Liver (tissue), 3 donors: ENCODE results near the gene SLC6A12.

Experiments
- GABPA ChIP-seq, 2 donors: IDR thresholded peaks in 1 of 2; conservative IDR thresholded peaks in 1 of 2; 2 replicates each; pipeline ENCODE4 v1.6.1; 2016; ENCODE audit warnings: antibody characterized with exemption in 2 of 2, mild to moderate bottlenecking in 1 of 2, moderate library complexity in 1 of 2
- HNF4G ChIP-seq: IDR thresholded peaks from 2 replicates; pipeline ENCODE4 v1.6.1; 2016; ENCODE audit warnings: antibody characterized with exemption
- JUND ChIP-seq, 2 donors: IDR thresholded peaks; 2 replicates each; pipeline ENCODE4 v1.6.1; 2016; ENCODE audit warnings: antibody characterized with exemption in 2 of 2
- RAD21 ChIP-seq, 2 donors: IDR thresholded peaks; 2 replicates each; pipeline ENCODE4 v1.6.1; 2016; ENCODE audit warnings: antibody characterized with exemption in 2 of 2, mild to moderate bottlenecking in 2 of 2
- TAF1 ChIP-seq: conservative IDR thresholded peaks from 2 replicates; pipeline ENCODE4 v1.6.1; 2016; ENCODE audit warnings: antibody characterized with exemption, mild to moderate bottlenecking
- TF ChIP-seq, protein P1 (sequence below): fragments of 150-350 bp; IDR thresholded peaks from 2 replicates; pipeline ENCODE4 v1.5.1; 2017; ENCODE audit warnings: improper control_type of control experiment, low read depth, low read length; ENCODE audit not compliant: missing input control
- donor health status: healthy.
- donor health status: healthy.

DNA sequence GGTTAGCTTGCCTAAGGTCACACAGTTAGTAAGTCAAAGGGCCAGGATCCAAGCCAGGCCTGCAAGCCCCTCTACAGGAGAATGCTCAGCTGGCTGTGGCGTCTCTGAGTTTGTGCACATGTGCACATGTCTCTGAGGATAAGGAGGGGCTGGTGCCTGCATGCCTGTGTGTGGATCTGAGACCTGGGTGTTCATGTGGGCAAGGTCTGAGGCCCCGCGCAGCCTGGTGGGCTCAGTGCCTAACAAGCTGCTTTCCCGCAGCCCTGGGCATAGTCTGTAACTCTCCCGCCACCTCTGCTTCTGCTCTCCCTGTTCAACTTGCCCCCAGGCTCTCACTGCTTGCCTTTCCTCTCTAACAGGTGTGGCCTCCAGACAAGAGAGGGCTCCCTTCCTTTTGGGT is 4.3 kb upstream of the SLC6A12 start:
- TF ChIP-seq, protein P1, sequence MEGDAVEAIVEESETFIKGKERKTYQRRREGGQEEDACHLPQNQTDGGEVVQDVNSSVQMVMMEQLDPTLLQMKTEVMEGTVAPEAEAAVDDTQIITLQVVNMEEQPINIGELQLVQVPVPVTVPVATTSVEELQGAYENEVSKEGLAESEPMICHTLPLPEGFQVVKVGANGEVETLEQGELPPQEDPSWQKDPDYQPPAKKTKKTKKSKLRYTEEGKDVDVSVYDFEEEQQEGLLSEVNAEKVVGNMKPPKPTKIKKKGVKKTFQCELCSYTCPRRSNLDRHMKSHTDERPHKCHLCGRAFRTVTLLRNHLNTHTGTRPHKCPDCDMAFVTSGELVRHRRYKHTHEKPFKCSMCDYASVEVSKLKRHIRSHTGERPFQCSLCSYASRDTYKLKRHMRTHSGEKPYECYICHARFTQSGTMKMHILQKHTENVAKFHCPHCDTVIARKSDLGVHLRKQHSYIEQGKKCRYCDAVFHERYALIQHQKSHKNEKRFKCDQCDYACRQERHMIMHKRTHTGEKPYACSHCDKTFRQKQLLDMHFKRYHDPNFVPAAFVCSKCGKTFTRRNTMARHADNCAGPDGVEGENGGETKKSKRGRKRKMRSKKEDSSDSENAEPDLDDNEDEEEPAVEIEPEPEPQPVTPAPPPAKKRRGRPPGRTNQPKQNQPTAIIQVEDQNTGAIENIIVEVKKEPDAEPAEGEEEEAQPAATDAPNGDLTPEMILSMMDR, result no peak
- TF ChIP-seq JUND (IDR thresholded peaks at IDR 0.05) (no peak), RAD21 (IDR thresholded peaks at IDR 0.05) (no peak), GABPA (IDR thresholded peaks at IDR 0.05 in 1 of 2, conservative IDR thresholded peaks at IDR 0.05 in 1 of 2) (no peak), HNF4G (no peak), TAF1 (no peak)
